Stimulated activated CD8-positive, alpha-beta memory T cell treated with anti-CD3 and anti-CD28 coated beads, Interleukin-7, amount 100 ng/mL, for 48 hours (primary cell): ENCODE results near the gene PRKAR1B.

Experiments
- DNase-seq, 2 donors: peaks; one replicate each; pipeline ENCODE4 v3.0.0-alpha.2; 2020; ENCODE audit warnings: low read depth in 1 of 2; ENCODE audit errors: extremely low read depth in 1 of 2

Gene PRKAR1B

DNA sequence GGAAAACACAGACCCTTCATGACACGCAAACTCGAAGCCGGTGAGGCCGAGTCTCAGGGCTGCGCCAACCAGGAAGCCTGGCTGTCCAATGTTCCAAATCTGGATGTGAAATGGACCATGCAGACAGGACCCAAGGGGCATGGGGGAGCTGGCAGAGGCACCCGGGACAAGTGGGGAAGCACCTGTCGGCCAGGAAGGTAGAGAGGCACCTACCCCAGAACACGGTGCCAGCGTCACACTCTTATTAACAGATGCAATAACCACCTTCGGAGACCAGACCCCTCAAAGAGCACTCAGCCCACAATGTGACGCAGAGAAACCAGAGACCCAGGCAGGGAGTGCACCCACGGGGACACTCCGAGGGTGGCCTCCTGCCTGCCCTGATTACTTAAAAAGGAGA lies 119.1 kb downstream of the PRKAR1B start:
- DNase-seq: peak in 1 of 2 donors; percentile 50

DNA sequence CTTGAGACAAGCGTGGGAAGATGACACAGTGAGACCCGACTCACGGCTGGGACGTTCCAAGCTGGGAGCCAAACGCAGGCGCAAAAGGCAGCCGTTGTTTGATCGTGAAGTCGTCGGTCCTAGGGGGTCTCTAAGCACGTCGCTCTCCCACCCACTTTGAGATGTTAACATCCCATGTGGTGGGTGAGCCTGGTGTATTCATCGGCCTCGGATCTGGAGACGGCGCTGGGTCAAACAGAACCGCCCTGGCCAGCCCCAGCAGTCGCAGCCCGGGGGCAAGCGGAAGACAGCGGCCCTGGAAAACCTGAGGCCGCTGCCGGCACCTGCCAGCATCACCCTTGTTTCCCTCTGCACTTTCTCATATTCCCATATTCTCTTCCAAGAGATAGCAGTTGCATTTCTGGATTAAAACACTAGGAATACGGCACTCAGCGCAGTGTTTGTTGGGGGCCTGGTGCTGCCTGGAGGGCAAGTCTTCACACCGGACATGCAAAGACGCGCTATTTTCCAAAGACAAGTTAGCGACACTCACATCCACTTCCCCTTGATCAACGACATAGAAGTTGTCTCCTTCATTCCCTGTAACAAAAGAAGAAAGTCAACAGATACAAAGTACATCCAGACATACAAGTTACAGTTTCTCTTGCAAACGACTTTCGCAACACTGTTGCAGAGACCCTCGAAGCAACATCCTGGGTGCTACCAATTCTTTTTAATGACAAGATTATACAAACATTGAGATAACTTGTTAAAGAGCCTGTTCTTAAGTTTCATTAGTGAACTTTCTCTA lies 121.2 kb downstream of the PRKAR1B start:
- DNase-seq: no peak

DNA sequence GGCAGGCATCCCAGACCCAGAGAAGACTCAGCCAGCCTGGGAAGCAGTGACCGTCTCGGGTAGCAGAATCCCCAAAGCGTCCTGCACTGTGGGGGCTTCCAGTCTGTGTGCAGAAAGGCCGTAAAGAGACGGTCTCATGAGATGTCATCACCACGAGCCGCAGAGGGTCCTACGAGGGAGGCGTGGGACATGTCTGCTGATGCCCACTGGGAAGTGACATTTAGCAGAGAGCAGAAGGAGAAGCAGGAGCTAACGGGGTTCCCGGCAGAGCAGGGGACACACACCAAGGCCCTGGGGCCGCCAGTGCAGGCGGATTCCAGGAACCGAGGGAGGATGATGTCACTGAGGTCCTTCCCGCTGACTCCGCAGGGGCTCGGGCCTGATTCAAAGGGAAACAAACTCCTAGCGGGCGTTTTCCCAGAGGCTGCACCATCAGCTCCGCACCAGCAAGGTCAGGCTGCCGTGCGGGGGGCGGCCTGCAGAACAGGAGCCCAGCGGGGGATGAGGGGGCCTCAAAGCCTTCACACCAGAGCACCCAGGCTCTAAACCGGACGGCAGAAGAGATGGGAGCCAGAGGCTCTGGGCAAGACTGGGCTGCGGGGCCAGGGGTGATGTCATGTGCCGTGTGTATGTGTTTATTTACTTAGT lies 122.1 kb downstream of the PRKAR1B start:
- DNase-seq: no peak

DNA sequence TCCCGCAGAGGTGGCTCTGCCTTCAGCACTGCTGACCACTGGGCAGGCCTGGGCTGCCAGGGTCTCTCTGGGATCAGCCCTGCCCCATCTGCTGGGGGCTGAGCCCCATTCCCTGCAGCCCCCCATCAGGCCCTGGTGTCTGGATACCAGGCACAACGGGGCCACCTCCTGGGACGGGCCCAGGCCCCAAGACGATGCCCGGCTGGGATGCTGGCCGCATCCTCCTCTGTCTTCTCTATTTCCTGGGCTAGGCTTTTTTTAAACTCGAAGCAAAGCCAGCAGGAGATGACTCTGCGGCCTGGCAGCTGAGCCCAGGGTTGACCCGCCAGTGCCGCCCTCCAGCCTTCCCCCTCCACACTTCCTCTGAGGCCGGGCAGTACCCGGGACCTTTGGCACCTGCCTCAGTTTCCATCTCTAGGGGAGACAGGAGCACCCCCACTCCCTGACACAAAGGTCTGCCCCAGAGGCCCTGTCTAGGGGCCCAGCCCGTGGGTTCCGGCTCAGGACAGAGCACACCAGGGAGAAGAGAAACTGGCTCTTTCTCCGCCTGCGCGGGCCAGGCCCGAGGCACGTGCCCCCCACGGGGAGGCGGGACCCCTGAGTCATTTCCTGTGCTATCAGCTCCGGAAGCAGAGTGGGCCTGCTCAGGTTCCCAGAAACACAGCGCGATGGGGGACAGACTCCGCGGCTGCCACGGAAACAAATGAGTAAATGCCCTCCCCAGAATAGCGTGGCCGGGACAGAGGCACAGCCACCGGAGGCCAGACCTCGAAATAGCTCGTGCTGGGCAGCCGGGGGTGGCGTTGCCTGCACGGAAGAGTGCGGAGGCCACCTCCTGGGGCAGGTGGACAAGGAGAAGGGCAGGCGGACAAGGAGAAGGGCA lies 122.8 kb downstream of the PRKAR1B start:
- DNase-seq: peak; percentile 91 to 97

DNA sequence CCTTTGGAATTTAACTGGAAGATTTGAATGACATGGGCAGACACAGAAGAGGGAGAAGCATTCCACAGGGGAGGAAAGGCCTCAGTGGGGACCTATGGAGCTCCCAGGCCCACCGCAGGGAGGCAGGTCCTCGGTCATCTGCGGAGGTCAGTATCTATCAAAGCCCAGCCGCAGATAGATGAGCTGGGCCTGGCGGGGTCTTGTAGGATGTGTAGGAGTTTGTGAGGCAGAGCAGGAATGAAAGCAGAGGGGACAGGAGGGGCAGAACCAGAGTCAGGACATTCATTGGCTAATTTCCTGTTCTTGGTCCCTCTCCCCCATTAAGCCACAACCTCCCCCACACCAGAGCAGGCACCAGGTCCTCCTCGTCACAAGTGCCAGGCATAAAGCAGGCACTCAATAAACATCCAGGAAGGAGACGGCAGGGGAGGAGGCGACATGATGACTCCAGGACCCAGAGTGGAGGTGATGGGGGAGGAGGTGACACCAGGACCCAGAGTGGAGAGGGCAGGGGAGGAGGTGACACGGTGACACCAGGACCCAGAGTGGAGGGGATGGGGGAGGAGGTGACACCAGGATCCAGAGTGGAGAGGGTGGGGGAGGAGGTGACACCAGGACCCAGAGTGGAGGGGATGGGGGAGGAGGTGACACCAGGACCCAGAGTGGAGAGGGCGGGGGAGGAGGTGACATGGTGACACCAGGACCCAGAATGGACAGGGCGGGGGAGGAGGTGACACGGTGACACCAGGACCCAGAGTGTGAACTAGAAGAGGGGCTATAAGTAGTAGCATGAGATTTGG lies 123.7 kb downstream of the PRKAR1B start:
- DNase-seq: peak; percentile 49 to 63

DNA sequence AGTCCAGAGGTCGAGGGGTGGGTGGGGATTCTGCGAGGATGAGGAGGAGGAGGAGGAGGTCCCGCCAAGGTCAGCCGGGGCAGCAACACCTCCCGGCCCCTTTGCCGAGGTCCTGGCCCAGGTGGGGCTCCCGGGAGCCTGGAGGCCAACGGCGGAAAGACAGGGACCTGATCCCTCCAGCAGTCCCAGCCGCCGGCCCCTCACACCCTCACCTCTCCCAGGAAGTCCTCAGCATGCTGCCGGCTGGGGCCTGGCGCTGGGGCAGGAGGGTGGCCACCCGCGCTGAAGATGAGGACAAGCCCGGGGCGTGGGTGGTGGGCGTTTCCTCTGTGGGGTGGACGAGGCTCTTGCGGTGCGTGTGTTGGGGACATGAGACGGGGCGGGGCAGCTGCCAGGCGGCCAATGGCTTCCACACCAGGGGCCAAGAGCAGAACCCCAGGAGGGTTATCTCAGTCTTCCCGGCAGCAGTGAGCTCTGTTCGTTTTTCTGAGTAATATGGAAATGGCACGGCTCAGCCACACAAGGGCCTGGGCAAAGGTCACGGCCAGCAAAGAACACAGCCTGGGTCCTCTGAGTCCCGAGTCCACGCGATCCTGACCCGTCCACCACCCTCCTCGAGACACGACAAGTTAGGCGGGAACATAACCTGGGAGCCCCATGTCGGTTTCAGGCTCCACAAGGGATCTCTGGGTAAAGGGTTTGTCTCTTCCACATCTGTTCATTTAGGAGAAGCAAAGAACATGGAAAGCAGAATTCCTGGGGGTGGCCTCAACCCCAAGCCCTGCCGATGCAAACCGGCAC lies 124.5 kb downstream of the PRKAR1B start:
- peak; percentile 69 to 82 for DNase-seq

DNA sequence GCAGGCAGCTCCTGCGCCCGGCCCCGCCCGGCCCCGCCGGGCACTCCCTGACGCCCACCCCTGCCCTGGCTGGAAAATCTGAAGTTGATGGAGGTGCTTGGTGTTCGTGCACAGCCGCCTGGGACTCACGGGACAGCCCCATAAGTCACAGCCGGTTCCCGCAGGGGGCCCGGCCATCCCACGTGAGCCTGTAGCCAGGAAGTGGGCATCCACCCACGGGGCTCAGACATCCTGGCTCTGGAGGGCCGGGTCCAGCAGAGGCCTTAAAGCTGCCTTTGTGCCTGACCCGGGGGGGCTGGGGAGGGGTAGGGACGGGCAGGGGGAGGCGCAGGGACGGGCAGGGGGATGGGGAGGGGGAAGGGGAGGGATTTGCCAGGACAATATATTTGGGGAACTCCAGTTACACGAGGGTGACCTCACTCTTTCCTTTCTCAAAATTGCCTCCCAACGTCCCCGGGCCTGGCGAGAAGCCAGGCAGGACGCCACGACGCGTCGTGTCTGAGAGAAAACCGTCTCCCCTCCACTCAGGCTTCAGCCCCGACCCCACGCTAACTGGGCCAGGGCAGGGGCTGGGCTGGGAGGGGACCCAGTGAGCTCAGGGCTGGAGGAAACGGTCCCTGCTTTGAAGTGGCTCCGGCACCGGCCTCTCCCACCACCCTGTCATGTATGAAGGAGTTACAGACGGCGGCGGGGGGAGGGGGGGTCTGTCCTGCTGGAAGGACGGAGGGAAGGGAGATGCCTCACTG lies 125.3 kb downstream of the PRKAR1B start:
- peak; percentile 93 to 96 for DNase-seq

DNA sequence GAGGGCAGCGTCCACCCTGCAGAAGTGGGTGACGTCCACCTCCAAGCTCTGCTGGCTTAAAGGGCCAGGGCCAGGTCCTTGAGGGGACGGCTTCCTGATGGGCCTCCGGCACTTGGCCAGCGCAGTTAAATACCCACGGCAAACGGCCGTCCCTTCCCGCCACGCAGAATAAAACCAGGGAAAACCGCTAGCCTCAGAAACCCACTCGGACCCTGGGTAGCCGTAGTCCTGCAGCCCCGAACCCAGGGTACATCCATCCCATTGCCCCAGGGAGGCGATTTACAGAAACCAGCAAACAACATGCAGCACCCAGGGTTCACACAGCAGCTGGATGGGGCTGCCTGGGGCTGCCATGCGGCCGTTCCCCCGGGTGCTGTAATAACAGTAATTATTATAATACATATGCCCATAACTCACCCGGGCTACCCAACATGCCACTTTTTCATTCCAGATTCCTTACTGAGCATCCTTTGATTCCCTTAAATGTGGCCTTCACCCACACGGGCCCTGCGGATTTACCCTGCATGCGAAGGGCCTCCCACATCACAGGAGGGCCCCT lies 126.0 kb downstream of the PRKAR1B start:
- DNase-seq: no peak

DNA sequence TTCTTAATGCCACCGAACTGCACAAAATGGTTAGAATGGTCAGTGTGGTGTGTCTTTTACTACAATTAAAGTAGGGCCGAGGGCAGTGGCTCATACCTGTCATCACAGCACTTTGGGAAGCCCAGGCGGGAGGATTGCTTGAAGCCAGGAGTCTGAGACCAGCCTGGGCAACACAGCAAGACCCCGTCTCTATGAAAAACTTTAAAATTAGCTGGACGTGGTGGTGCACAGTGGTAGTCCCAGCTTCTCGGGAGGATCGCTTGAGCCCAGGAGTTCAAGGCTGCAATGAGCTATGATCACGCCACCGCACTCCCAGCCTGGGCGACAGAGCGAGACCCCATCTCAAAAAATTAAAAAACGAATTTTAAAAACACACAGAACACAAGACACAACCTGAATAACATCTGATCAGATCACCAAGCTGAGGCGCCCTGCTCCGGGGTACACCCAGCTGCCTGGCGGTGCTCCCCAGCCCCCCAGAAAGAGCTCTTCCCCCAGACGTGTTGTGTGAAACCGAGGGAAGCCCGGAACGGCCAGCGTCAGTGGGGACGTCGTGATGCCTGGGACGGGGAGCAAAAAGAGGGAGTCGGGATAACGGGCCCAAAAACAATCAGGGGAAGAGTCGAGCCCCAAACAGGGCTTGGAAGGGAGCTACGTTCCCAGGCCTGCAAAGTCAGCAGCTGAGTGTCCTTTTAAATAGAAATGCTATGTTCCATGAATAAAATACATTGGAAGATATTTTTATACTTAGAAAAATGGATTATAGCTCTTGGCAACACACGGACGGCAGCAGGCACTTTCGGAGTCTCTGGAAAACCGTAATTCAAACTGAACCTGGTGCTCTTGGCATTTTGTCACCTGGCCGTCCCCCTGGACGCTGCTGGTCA lies 126.7 kb downstream of the PRKAR1B start:
- no peak for DNase-seq

DNA sequence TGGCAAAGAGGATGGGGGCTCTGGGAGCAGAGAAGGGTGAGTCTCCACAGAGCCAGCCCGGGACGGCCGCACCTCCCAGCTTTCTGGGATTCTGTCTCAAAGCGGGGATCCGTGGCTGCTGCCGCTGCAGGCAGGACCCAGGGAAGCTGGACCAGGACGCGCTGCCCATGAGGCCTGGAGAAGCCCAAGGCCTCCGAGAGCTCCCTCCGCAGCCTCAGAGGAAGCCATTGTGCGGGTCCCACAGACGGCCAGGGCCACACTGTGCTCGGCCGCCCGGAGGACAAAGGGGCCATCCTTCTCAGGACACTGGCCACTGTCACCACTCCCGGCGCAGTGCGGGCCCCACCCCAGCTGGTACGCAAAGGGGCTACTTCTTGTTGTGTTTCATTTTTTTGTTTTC lies 128.2 kb downstream of the PRKAR1B start:
- no peak for DNase-seq

DNA sequence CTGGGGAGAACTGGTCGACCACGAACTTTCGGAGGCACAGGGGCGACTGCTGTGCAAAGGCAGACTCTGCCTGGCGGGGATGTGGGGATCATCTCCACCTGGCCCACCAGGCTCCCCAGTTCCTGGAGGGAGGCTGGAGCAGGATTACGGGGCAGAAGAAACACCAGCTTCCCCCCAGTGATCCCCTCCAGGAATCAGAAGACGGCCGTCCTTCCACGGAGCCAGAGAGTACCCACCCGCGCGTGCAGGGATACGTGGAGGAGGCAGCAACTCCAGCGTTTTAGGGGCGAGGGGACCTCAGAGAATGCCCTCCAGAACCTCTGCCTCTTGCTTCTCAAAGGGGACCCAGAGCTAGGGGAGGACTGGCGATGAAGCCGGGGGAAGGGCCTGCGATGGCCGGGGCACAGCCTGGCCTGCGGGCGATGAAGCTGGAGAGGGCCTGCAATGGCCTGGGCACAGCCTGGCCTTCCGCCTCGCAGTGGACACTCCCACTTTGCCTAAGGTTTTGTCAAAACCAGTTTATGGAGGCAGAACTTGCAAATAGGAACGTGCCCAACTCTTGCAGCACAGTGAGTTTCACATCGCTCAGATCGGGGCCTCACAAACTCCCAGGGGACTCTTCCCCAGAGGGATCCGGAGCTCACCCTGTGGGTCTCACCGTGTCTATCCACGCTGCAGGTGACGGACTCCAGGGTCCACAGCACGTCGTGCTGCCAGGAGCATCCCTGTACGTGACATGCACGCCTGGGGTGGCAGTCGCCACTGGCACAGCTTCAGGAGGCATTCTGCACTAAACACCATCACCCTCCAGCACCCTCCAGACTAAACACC lies 129.5 kb downstream of the PRKAR1B start:
- DNase-seq: no peak

DNA sequence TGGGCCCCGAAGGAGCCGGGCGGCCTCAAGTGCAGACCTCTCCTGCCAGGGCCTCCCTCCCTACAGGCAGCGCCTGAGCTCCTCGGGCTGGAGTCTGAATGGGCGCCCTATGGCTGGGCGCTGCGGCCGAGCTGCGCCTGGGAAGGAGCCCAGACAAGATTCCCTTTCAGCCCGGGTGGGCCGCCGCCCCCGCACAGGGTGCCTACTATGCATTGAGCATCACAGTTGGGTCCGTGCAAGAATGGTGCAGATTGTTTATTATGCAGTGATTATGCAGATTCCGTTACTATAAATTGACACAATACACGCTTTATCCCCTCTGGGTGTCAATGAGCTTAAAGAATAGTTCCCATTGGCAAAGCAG lies 130.3 kb downstream of the PRKAR1B start:
- no peak for DNase-seq

DNA sequence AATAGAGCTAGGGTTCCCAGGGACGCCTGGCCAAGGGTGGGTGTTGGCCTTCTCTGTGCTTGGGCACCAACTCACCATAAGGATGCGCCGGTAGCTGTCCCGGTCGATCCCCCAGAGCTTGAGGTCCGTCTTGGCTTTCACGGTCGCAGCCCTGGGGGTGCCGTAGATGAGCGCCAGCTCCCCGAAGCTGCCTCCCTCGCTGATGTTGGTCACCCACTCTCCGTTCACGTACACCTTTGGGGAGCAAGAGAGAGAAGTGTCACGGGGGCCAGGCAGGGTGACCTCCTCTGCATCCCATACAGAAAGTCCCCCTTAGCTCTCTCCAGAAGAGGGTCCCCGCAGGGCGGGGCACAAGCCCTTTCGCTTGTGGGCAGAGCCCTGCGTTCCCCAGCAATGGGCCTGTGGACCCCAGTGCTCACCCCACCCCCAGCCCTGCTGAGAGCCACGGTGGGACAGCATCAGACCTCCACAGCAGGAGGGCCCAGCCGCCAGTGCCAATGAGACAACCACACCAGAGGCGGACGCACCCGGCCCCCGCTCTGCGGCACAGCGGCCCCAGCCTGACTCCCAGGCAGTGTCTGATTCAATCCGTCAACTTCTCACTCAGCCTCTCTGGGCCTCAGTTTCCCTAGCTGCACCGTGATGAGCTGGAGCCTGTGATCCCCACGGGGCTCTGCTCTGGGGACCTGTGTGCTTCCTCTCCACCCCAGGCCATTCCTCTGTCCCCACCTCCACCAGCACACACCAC lies 130.8 kb downstream of the PRKAR1B start:
- no peak for DNase-seq

DNA sequence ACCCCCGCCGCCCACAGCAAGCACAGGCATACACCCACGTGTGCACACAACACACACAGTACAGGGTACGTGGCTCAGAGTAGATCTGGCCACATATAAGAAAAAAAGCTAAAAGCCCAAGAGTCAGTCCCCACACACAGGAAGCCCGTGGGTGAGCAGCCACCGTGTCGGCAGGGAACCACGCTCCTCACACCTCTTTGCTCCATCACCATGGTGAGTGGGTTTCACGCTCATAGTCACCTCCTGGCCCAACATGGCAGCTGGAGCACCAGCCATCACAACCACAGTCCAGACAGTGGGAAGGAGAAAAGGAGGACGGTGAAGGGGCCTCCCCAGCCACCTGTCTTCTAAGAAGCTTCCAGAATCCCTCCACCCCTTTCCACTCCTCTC lies 131.5 kb downstream of the PRKAR1B start:
- peak in 1 of 2 donors; percentile 51 for DNase-seq

DNA sequence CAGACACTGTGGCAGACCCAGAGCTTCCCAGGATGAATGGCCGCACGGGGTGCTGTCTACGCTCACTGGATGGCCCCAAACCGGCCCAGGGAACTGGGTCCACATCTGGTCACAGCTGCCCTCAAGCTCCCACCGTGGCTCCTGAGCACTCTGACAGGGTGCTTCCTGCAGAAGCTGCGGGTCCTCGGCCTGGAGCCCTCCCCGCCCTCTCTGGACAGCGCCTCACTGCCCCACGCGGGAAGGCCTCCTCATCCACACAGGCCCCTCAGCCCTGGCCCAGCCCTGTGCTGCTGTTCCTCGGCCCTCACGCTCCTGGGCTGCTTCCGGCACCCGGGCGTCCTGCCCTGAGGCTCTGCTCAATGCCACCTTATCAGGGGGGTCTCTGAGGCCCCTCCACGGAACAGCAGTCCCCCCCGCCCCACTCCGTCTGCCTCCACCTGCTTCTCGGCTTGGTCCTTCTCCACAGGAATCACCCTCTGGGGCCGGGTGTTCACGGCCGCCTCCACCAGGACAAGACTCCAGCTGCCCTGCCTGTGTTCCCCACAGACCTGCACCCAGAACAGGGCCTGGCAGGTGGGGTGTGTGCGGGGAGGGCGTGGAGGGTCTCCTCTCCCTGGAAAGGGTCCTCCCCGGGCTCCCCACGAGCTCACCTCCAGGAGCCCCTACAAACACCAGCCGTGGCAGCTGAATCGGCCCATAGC lies 132.0 kb downstream of the PRKAR1B start:
- no peak for DNase-seq
